DND-41 (cell line): ENCODE results near the gene AUTS2.

ENCODE experiments used
- EZH2 ChIP-seq: IDR thresholded peaks from 3 replicates; pipeline ENCODE4 v1.6.1; 2012; ENCODE audit warnings: borderline replicate concordance, low read depth, mild to moderate bottlenecking, moderate library complexity, low read length, inconsistent platforms; ENCODE audit not compliant: severe bottlenecking
- TF ChIP-seq, protein P1 (sequence below): IDR thresholded peaks from 2 replicates; pipeline ENCODE4 v1.5.1; 2012; ENCODE audit warnings: borderline replicate concordance, low read length, moderate library complexity, mild to moderate bottlenecking; ENCODE audit not compliant: poor library complexity, severe bottlenecking; ENCODE audit errors: extremely low read depth

- TF ChIP-seq, protein P1, sequence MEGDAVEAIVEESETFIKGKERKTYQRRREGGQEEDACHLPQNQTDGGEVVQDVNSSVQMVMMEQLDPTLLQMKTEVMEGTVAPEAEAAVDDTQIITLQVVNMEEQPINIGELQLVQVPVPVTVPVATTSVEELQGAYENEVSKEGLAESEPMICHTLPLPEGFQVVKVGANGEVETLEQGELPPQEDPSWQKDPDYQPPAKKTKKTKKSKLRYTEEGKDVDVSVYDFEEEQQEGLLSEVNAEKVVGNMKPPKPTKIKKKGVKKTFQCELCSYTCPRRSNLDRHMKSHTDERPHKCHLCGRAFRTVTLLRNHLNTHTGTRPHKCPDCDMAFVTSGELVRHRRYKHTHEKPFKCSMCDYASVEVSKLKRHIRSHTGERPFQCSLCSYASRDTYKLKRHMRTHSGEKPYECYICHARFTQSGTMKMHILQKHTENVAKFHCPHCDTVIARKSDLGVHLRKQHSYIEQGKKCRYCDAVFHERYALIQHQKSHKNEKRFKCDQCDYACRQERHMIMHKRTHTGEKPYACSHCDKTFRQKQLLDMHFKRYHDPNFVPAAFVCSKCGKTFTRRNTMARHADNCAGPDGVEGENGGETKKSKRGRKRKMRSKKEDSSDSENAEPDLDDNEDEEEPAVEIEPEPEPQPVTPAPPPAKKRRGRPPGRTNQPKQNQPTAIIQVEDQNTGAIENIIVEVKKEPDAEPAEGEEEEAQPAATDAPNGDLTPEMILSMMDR = no peak
- TF ChIP-seq EZH2 = no peak
These were observed 54.8 kb downstream of the AUTS2 start for GRCh38 chr7:69652947-69653701.
